BLaER1 (cell line): Measurements from ENCODE around the gene VMP1.
"Not testable (repeated sequence)": the region's sequence is repeated elsewhere in the genome, so short reads cannot be mapped to it uniquely, and the experiment has no call there.

Experiments used
- H3K27ac ChIP-seq: shearing (Covaris generic); formaldehyde crosslinking; 2 replicates; pipeline ENCODE4 v1.8.1; 2022
- H3K27me3 ChIP-seq: shearing (Covaris generic); formaldehyde crosslinking; 2 replicates; pipeline ENCODE4 v1.8.1; 2022
- H3K36me3 ChIP-seq: shearing (Covaris generic); formaldehyde crosslinking; 2 replicates; pipeline ENCODE4 v1.8.1; 2022
- H3K4me1 ChIP-seq: shearing (Covaris generic); formaldehyde crosslinking; 2 replicates; pipeline ENCODE4 v1.8.1; 2022
- H3K4me2 ChIP-seq: shearing (Covaris generic); formaldehyde crosslinking; 2 replicates; pipeline ENCODE4 v1.8.1; 2022
- H3K4me3 ChIP-seq: shearing (Covaris generic); formaldehyde crosslinking; 2 replicates; pipeline ENCODE4 v1.8.1; 2022
- H3K9ac ChIP-seq: shearing (Covaris generic); formaldehyde crosslinking; 2 replicates; pipeline ENCODE4 v1.8.1; 2022
- H3K9me3 ChIP-seq: shearing (Covaris generic); formaldehyde crosslinking; 2 replicates; pipeline ENCODE4 v1.8.1; 2022
- H4K20me1 ChIP-seq: shearing (Covaris generic); formaldehyde crosslinking; 2 replicates; pipeline ENCODE4 v1.8.1; 2022
- Cebpa-rat ChIP-seq: shearing (Covaris generic); IDR thresholded peaks from 2 replicates; pipeline ENCODE4 v1.8.1; 2022

The VMP1 gene

DNA sequence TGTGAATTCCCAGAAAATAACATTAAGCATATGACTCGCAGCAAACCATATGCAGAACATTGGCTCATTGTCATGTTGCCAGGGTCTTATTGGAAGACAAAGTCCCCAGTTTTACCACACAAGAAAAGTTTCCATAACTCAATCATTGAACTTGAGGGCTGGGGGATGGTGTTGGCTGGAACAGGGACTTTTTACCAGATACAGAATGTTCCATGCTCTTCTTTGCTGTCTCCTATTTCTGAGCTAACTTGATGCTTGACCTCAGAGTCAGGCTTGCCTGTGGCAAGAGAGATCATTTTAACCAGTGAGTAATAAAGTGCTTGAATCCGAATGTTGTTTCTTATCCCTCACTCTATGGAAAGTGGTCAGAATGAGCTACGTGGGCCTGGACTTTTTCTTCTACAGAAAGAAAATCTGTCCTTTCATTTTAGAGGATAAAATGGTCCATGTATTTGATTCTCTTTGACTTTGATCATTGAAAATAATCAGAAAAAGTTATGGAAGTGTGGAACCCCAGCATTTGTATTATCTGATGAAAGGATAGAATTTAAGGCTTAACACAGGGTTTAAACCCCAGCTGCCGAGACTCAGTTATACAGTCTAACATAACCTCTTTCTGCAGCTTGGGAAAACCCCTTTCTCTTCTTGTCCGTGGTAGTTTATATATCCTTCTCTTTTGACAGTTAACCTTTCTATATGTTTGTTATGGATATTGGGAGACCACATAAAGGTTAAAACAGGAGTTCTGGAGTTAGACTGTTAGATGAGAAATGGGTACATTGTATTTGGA is 118.3 kb downstream of the VMP1 start:
- Histone ChIP-seq H3K36me3 (peaks cover 23% of the 10 kb centered on the region), H3K27ac (peak overlapping the region; percentile 87), H3K9ac (no peak overlapping the region), H3K9me3 (no peaks in the 10 kb centered on the region), H3K4me2 (peak overlapping the region; percentile 87), H3K27me3 (no peaks in the 10 kb centered on the region), H4K20me1 (no peaks in the 10 kb centered on the region), H3K4me1 (peaks cover 58% of the 10 kb centered on the region), H3K4me3 (no peak overlapping the region)
- TF ChIP-seq Cebpa-rat = no peak

DNA sequence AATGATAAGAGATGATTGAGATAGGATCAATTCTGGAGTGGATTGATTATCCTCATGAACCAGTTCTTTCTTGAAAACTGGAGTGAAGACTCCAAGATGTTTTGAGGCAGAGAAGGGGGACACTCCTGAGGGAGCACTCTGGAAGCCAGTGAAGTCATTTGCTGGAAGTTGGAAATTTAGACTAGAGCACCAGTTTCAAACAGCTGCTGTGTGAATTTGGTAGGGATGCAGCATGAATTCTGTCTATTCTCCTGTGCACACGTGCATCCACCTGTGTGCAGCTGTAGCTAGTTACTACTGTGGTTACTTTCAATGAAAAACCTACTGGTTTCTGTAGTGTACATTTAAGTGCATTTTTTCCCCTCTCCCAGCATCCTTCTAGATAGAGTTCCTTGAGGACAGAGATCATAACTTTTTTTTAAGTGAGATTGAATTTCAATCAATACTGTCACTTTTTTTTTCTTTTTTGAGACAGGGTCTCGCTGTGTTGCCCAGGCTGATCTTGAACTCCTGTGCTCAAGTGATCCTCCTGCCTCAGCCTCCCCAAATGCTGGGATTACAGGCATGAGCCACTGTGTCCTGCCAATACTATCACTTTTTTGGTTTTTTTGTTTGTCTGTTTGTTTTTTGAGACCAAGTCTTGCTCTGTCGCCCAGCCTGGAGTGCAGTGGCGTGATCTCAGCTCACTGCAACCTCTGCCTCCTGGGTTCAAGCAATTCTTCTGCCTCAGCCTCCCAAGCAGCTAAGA is 119.4 kb downstream of the VMP1 start:
- Histone ChIP-seq H3K9ac (peak overlapping the region; percentile 67; the same call in 1 of the 2 replicates), H3K4me3 (no peak overlapping the region), H3K4me2 (peak overlapping the region; percentile 87), H3K27ac (peak overlapping the region; percentile 87), H3K27me3 (no peaks in the 10 kb centered on the region), H3K36me3 (peaks cover 12% of the 10 kb centered on the region), H3K4me1 (peaks cover 70% of the 10 kb centered on the region), H4K20me1 (no peaks in the 10 kb centered on the region), H3K9me3 (no peaks in the 10 kb centered on the region)
- no peak for TF ChIP-seq Cebpa-rat

DNA sequence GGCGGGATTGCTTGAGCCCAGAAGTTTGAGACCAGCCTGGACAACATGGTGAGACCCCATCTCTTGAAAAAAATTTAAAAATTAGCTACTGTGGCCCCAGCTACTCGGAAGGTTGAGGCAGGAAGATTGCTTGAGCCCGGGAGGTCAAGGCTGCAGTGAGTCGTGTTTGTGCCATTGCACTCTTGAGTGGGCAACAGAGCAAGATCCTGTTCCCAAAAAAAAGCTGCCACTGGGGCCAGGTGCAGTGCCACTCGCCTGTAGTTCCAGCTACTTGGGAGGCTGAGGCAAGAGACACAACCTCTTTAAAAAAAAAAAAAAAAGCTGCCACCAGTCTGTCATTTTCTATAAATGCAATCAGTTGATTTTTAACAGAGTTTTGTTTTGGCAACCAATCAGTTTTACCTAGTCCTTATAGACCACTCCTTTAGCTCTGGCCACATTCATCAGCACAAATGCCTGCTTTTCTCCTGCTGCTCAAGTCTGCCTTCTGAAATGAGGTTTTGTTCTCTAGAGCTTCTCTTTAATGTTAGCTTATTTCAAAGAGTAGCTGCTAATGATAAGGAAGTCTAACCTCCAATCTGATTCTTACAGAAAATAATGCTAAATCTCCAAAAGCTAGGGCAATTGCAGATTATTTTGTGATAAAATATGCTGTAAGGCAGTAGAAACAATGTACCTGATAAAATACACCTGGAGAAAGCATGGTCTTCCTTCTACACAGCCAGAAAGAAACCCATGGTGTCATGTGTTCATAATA is 120.4 kb downstream of the VMP1 start:
- H3K4me2 ChIP-seq = peak overlapping the region; percentile 87
- H3K9ac ChIP-seq = peak overlapping the region; percentile 67

DNA sequence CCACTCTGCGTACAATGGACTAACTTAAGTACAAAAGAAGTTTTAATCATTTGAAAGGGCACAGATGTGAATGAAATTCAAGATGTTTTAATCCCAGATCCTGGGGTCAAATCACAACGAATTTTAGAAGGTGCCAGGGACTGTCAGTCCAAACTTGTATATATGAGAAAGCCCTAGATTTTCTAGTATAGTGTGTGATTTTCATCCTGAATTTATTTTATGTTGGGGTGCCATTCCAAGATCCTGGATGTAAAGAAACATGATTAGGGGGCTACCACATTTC is 121.0 kb downstream of the VMP1 start:
- peak overlapping the region; percentile 87 for H3K27ac ChIP-seq
- no peak for TF ChIP-seq Cebpa-rat
- no peaks in the 10 kb centered on the region for H4K20me1 ChIP-seq
- peak overlapping the region; percentile 87 for H3K4me2 ChIP-seq
- H3K36me3 ChIP-seq = no peaks in the 10 kb centered on the region
- H3K27me3 ChIP-seq = no peaks in the 10 kb centered on the region
- H3K4me1 ChIP-seq = peaks cover 85% of the 10 kb centered on the region
- no peaks in the 10 kb centered on the region for H3K9me3 ChIP-seq
- H3K4me3 ChIP-seq = no peak overlapping the region
- peak overlapping the region; percentile 67 for H3K9ac ChIP-seq

More for the DNA sequence above, 120.4 kb downstream of the VMP1 start:
- TF ChIP-seq Cebpa-rat = no peak
- H3K36me3 ChIP-seq = peaks cover 3% of the 10 kb centered on the region
- no peaks in the 10 kb centered on the region for H3K9me3 ChIP-seq
- H3K27me3 ChIP-seq = no peaks in the 10 kb centered on the region
- peaks cover 80% of the 10 kb centered on the region for H3K4me1 ChIP-seq
- H3K27ac ChIP-seq = peak overlapping the region; percentile 87
- H4K20me1 ChIP-seq = no peaks in the 10 kb centered on the region
- H3K4me3 ChIP-seq = 0 out of 2 replicates have a peak overlapping the region, but pooled peaks have one; percentile 26

DNA sequence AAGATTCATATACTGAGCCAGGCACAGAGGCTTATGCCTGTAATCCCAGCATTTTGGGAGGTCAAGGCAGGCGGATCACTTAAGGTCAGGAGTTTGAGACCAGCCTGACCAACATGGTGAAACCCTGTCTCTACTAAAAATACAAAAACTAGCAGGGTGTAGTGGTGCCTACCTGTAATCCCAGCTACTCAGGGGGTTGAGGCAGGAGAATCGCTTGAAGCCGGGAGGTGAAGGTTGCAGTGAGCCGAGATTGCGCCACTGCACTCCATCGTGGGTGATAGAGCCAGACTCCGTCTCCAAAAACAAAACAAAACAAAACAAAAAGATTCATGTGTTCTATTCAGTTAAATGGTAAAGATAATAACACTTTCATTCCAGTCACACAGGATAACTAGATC is 121.4 kb downstream of the VMP1 start:
- Histone ChIP-seq H3K4me2 (peak overlapping the region; percentile 87), H3K9ac (peak overlapping the region; percentile 67)

DNA sequence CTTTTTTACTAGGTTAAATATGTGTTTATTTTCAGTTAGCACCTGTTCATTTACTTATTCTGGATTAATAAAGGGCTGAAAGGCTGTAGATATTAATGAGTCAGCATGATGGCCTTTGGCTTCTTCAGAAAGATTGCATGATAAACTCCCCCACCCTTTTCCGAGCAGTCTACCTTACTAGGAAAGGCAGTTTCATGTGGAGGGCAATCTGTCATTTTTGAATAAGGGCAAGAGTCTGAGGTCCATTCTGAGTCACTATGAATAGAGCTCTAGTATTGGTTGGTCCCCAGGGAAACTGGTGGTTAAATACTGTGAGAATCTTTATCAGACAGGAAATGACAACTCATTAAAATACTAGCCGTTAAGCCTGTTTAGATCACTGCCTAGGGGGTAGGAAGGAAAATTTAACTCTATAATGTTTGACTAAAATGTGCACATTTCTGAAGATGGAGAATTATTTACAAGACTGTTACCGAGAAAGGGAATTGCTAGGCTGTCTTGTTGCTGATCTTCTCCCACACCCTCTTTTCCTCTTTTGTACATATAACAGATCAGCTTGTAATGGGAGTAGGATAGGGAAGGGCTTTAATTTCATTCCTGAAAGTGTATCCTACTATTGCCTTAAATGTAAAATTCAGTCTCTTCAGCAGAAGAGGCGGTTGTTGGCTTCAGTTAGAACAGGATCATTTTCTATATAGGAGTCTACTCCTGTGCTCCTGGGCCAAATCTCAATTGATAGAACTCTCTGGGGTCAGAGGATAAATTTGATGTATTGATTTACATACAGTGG is 122.0 kb downstream of the VMP1 start:
- no peaks in the 10 kb centered on the region for H3K27me3 ChIP-seq
- peak overlapping the region; percentile 87 for H3K4me2 ChIP-seq
- peak overlapping the region; percentile 87 for H3K27ac ChIP-seq
- H3K4me1 ChIP-seq = peaks cover 85% of the 10 kb centered on the region
- H3K4me3 ChIP-seq = peak overlapping the region; percentile 25
- peaks cover 7% of the 10 kb centered on the region; the same call in 1 of the 2 replicates for H3K36me3 ChIP-seq
- no peak for TF ChIP-seq Cebpa-rat
- H3K9me3 ChIP-seq = no peaks in the 10 kb centered on the region
- peak overlapping the region; percentile 67 for H3K9ac ChIP-seq
- no peaks in the 10 kb centered on the region for H4K20me1 ChIP-seq

More for the DNA sequence above, 121.4 kb downstream of the VMP1 start:
- TF ChIP-seq Cebpa-rat = peak; percentile 64
- peak overlapping the region; percentile 87 for H3K27ac ChIP-seq
- peaks cover 85% of the 10 kb centered on the region for H3K4me1 ChIP-seq
- H3K36me3 ChIP-seq, H3K27me3 ChIP-seq, H3K9me3 ChIP-seq, H4K20me1 ChIP-seq: not testable (repeated sequence)
- H3K4me3 ChIP-seq = peak overlapping the region; percentile 25

DNA sequence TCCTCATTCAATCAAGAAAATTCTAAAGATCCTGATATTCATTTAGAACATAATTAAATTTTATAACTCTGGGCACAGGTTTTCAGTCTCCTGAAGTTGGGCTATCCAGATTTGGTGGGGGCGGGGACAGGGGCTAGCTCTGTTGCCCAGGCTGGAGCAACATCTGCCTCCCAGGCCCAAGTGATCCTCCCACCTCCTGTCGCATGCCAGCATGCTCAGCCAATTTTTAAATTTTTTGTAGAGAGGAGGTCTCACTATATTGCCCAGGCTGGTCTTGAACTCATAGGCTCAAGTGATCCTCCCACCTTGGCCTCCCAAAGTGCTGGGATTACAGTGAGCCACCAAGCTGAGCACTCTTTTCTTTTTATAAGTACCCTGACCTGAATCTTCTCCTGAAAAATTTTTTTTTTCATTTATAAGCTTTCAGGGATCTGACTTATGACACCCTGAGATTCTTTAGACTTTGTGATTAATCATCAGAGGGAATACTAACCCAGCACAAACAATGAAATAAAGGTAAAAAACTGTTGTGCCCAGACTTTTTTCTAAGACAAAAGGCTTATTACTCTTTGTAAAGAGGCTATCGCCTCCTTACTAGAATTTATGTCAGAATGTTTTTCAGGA is 122.7 kb downstream of the VMP1 start:
- Histone ChIP-seq H3K27ac (peak overlapping the region; percentile 87), H3K9ac (peak overlapping the region; percentile 67), H3K4me1 (peaks cover 83% of the 10 kb centered on the region), H3K27me3 (no peaks in the 10 kb centered on the region), H4K20me1 (no peaks in the 10 kb centered on the region), H3K4me3 (peak overlapping the region; percentile 25), H3K9me3 (no peaks in the 10 kb centered on the region), H3K4me2 (peak overlapping the region; percentile 87), H3K36me3 (peaks cover 9% of the 10 kb centered on the region; the same call in 1 of the 2 replicates)
- TF ChIP-seq Cebpa-rat = no peak

DNA sequence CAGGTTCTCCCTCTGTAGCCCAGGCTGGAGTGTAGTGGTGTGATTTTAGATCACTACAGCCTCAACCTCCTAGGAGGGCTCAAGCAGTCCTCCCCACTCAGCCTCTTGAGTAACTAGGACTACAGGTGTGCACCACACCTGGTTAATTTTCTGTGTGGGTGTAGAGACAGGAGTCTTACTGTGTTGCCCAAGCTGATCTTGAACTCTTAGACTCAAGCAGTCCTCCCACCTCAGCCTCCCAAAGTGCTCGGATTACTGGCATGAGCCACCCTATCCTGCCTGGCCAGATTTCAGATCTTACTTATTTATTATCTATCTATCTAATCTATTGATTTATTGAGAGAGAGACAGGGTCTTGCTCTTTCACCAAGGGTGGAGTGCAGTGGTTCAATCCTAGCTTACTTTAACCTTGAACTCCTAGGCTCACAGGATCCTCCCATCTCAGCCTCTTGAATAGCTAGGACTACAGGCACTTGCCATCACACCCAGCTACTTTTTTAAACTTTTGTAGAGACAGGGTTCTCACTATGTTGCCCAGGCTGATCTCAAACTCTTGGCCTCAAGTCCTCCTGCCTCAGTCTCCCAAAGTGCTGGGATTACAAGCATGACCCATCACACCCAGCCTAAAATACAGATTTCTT is 123.5 kb downstream of the VMP1 start:
- H3K4me2 ChIP-seq = peak overlapping the region; percentile 87
- no peak for TF ChIP-seq Cebpa-rat
- no peaks in the 10 kb centered on the region for H3K27me3 ChIP-seq
- H3K9ac ChIP-seq = peak overlapping the region; percentile 67
- H3K27ac ChIP-seq = peak overlapping the region; percentile 87
- no peak overlapping the region for H3K4me3 ChIP-seq
- peaks cover 9% of the 10 kb centered on the region; the same call in 1 of the 2 replicates for H3K36me3 ChIP-seq
- H3K4me1 ChIP-seq = peaks cover 76% of the 10 kb centered on the region
- no peaks in the 10 kb centered on the region for H3K9me3 ChIP-seq
- H4K20me1 ChIP-seq = no peaks in the 10 kb centered on the region
